Hepatocyte (in vitro differentiated cells): ENCODE results near the gene PLA2G2C.

Experiments used
- CTCF ChIP-seq: fragments of 200-600 bp; sonication (generic); IDR thresholded peaks from 2 replicates; pipeline ENCODE4 v1.5.1; 2016; ENCODE audit warnings: antibody characterized with exemption, mild to moderate bottlenecking; ENCODE audit not compliant: poor library complexity
- EZH2 ChIP-seq: fragments of 200-600 bp; sonication (generic); IDR thresholded peaks from 2 replicates; pipeline ENCODE4 v1.6.1; 2016; ENCODE audit warnings: antibody characterized with exemption, mild to moderate bottlenecking, borderline replicate concordance
- EZH2phosphoT487 ChIP-seq: fragments of 200-600 bp; sonication (generic); IDR thresholded peaks from one replicate; pipeline ENCODE4 v1.6.1; 2018; ENCODE audit warnings: antibody characterized with exemption, mild to moderate bottlenecking, low read depth, moderate library complexity; ENCODE audit not compliant: unreplicated experiment, severe bottlenecking

GRCh38 chr1:20119347-20119746 lies 67.0 kb downstream of the PLA2G2C start, which contains the start of gene PLA2G2D:
- no peak for TF ChIP-seq CTCF
- TF ChIP-seq EZH2phosphoT487: no peak
- no peak for TF ChIP-seq EZH2
